OCI-LY3 (cell line): Measurements from ENCODE around the gene RSBN1L.
"Not testable (repeated sequence)": the region's sequence is repeated elsewhere in the genome, so short reads cannot be mapped to it uniquely, and the experiment has no call there.

Experiments used
- H2AFZ ChIP-seq: fragments of 200-600, 300-600 bp; shearing (Covaris generic); 2 replicates; pipeline ENCODE4 v1.6.0; 2014; ENCODE audit warnings: antibody characterized with exemption, low read depth, low read length
- H3K27ac ChIP-seq: fragments of 200-600, 300-600 bp; sonication (generic); 2 replicates; pipeline ENCODE4 v1.5.1; 2014; ENCODE audit warnings: mild to moderate bottlenecking, low read length, moderate library complexity, mixed read lengths
- H3K27me3 ChIP-seq: fragments of 200-600, 300-600 bp; sonication (generic); 2 replicates; pipeline ENCODE4 v1.6.1; 2014; ENCODE audit warnings: low read depth, low read length, mixed read lengths
- H3K36me3 ChIP-seq: fragments of 200-600, 300-600 bp; sonication (generic); replicated peaks from 2 replicates; pipeline ENCODE3; 2014; ENCODE audit warnings: low read depth, low read length, mixed read lengths
- H3K4me1 ChIP-seq: fragments of 300-600, 200-600 bp; sonication (generic); 2 replicates; pipeline ENCODE4 v1.6.1; 2014; ENCODE audit warnings: low read length, mixed read lengths
- H3K4me2 ChIP-seq: fragments of 200-600, 300-600 bp; sonication (generic); 2 replicates; pipeline ENCODE4 v1.6.1; 2014; ENCODE audit warnings: low read length, mixed read lengths
- H3K4me3 ChIP-seq: fragments of 300-600, 200-600 bp; sonication (generic); 2 replicates; pipeline ENCODE4 v1.5.1; 2014; ENCODE audit warnings: antibody characterized with exemption, mild to moderate bottlenecking, low read length, moderate library complexity
- H3K79me2 ChIP-seq: fragments of 300-600, 200-600 bp; shearing (Covaris generic); 2 replicates; pipeline ENCODE4 v1.6.1; 2014; ENCODE audit warnings: mild to moderate bottlenecking, low read length, mixed read lengths
- H3K9ac ChIP-seq: fragments of 300-600, 200-600 bp; shearing (Covaris generic); 2 replicates; pipeline ENCODE4 v1.6.0; 2014; ENCODE audit warnings: mild to moderate bottlenecking, low read length, moderate library complexity
- H3K9me3 ChIP-seq: fragments of 200-600, 300-600 bp; shearing (Covaris generic); 2 replicates; pipeline ENCODE4 v1.6.1; 2014; ENCODE audit warnings: low read length, mixed read lengths; ENCODE audit not compliant: insufficient read depth
- H4K20me1 ChIP-seq: fragments of 200-600, 300-600 bp; sonication (generic); 2 replicates; pipeline ENCODE4 v1.6.1; 2016; ENCODE audit warnings: low read length, mixed read lengths; ENCODE audit not compliant: insufficient read depth
- EZH2phosphoT487 ChIP-seq: fragments of 200-600 bp; shearing (Covaris generic); IDR thresholded peaks from 2 replicates; pipeline ENCODE4 v1.6.1; 2018; ENCODE audit warnings: antibody characterized with exemption, mixed run types, low read depth
- TF ChIP-seq, protein P1 (sequence below): fragments of 200-600, 300-600 bp; sonication (generic); IDR thresholded peaks from 2 replicates; pipeline ENCODE4 v1.5.1; 2014; ENCODE audit warnings: antibody characterized with exemption, low read length, low read depth

The RSBN1L gene

DNA sequence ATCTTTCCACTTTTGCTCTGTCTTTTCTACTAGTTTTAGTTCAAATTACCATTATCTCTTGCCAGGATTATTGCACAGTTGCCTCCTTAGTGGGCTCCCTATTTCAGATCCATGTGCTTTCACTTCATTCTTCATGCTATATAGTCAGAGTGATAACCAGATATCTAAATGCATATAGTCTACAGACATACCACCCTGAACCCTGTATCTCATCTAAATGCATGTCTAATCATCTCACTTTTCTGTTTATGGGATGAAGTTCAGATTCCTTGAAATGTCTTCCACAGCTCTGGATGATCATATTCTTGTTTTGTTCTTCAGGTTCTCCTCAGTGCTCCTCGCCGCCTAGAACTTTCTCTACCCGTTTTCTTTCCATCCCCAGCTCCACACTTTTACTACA lies 13.8 kb downstream of the RSBN1L start:
- Histone ChIP-seq H3K4me3 (no peak overlapping the region), H3K27ac (no peak overlapping the region)

DNA sequence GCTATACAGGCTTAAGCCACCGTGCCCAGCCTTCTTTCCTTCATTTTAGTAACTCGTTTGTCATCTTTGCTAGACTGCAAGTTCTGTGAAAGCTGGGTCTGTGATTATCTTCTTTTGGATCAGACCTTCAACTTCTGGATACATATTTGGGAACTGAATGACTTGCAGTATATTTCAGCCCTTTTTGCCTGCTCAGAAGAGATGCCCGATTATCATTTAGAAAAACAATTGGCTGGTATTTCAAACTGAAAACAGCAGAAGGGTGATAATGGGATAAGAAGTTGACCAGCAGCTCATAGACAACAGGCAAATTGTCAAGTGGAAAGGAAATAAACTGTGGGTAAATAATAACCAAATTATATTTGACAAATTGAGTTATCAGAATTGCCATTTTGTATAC lies 14.6 kb downstream of the RSBN1L start:
- H3K36me3 ChIP-seq, result peaks cover 16% of the 10 kb centered on the region
- H3K79me2 ChIP-seq, result peaks cover 83% of the 10 kb centered on the region
- H3K9me3 ChIP-seq, result no peaks in the 10 kb centered on the region
- peaks cover 8% of the 10 kb centered on the region for H3K4me1 ChIP-seq
- H4K20me1 ChIP-seq, result peaks cover 38% of the 10 kb centered on the region
- no peak overlapping the region for H3K9ac ChIP-seq
- H3K27ac ChIP-seq, result no peak overlapping the region
- H2AFZ ChIP-seq, result no peak overlapping the region
- no peak overlapping the region for H3K4me2 ChIP-seq
- no peak overlapping the region for H3K4me3 ChIP-seq
- TF ChIP-seq, protein P1, sequence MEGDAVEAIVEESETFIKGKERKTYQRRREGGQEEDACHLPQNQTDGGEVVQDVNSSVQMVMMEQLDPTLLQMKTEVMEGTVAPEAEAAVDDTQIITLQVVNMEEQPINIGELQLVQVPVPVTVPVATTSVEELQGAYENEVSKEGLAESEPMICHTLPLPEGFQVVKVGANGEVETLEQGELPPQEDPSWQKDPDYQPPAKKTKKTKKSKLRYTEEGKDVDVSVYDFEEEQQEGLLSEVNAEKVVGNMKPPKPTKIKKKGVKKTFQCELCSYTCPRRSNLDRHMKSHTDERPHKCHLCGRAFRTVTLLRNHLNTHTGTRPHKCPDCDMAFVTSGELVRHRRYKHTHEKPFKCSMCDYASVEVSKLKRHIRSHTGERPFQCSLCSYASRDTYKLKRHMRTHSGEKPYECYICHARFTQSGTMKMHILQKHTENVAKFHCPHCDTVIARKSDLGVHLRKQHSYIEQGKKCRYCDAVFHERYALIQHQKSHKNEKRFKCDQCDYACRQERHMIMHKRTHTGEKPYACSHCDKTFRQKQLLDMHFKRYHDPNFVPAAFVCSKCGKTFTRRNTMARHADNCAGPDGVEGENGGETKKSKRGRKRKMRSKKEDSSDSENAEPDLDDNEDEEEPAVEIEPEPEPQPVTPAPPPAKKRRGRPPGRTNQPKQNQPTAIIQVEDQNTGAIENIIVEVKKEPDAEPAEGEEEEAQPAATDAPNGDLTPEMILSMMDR, result no peak
- no peak for TF ChIP-seq EZH2phosphoT487
- no peaks in the 10 kb centered on the region for H3K27me3 ChIP-seq

More for the DNA sequence above, 13.8 kb downstream of the RSBN1L start:
- Histone ChIP-seq H3K27me3 (no peaks in the 10 kb centered on the region), H3K4me1 (peaks cover 8% of the 10 kb centered on the region), H3K9me3 (no peaks in the 10 kb centered on the region), H4K20me1 (peaks cover 35% of the 10 kb centered on the region), H2AFZ (no peak overlapping the region), H3K9ac (no peak overlapping the region), H3K36me3 (peaks cover 16% of the 10 kb centered on the region), H3K4me2 (no peak overlapping the region), H3K79me2 (peaks cover 84% of the 10 kb centered on the region)
- TF ChIP-seq, protein P1, result no peak
- no peak for TF ChIP-seq EZH2phosphoT487

DNA sequence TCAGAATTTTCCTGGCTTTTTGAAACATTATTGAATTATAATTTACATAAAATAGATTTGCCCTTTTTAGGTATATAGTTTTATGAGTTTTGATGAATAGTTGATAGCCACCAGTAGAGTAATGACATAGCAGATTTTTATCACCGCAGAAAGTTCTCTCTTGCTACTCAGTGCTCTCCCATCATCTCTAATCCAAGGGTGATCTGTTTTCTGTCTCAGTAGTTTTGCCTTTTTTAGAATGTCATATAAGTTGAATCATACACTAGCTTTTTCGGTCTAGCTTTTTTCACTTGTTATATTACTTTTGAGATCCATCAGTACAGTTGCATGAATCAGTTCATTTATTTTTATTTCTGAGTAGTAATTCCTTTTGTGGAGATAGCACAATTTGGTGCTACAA lies 17.9 kb downstream of the RSBN1L start:
- Histone ChIP-seq H2AFZ (no peak overlapping the region), H3K4me1 (no peaks in the 10 kb centered on the region), H3K79me2 (peaks cover 85% of the 10 kb centered on the region), H3K9me3 (no peaks in the 10 kb centered on the region), H3K9ac (no peak overlapping the region), H4K20me1 (peaks cover 38% of the 10 kb centered on the region), H3K4me3 (no peak overlapping the region), H3K4me2 (no peak overlapping the region), H3K27me3 (no peaks in the 10 kb centered on the region), H3K27ac (no peak overlapping the region), H3K36me3 (peaks cover 14% of the 10 kb centered on the region)
- TF ChIP-seq, protein P1, result no peak
- no peak for TF ChIP-seq EZH2phosphoT487

DNA sequence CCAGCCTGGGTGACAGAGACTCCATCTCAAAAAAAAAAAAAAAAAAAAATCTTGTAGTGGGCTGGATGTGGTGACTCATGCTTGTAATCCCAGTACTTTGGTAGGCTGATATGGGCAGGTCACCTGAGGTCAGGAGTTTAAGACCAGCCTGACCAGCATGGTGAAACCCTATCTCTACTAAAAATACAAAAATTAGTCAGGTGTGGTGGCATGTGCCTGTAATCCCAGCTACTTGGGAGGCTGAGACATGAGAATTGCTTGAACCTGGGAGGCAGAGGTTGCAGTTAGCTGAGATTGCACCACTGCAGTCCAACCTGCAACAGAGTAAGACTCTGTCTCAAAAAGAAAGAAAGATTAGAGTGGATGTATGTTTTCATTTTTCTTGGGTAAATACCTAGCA lies 18.7 kb downstream of the RSBN1L start:
- not testable (repeated sequence) for H3K4me3 ChIP-seq, H3K4me1 ChIP-seq, H2AFZ ChIP-seq, H3K9ac ChIP-seq, H3K27ac ChIP-seq, H3K9me3 ChIP-seq, H3K27me3 ChIP-seq, H3K4me2 ChIP-seq
- Histone ChIP-seq H3K36me3 (peaks cover 14% of the 10 kb centered on the region), H4K20me1 (peaks cover 34% of the 10 kb centered on the region), H3K79me2 (peaks cover 85% of the 10 kb centered on the region)

DNA sequence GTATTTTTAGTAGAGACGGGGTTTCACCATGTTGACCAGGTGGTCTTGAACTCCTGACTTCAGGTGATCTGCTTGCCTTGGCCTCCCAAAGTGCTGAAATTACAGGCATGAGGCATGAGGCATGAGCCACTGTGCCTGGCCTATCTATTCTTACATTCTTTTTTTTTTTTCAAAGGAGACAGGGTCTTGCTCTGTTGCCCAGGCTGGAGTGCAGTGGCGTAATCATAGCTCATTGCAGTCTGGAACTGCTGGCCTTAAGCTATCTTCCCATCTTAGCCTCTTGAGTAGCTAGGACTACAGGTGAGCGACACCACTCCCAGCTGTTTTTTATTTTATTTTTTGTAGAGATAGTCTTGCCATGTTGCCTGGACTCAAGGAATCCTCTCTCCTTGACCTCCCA lies 20.5 kb downstream of the RSBN1L start:
- peaks cover 6% of the 10 kb centered on the region for H3K36me3 ChIP-seq
- no peak overlapping the region for H2AFZ ChIP-seq
- H3K79me2 ChIP-seq, result peaks cover 88% of the 10 kb centered on the region
- TF ChIP-seq, protein P1, result no peak
- TF ChIP-seq EZH2phosphoT487, result no peak
- H3K9ac ChIP-seq, result no peak overlapping the region
- peaks cover 31% of the 10 kb centered on the region for H4K20me1 ChIP-seq
- no peaks in the 10 kb centered on the region for H3K9me3 ChIP-seq
- no peak overlapping the region for H3K4me2 ChIP-seq
- no peak overlapping the region for H3K4me3 ChIP-seq
- H3K27ac ChIP-seq, result no peak overlapping the region
- no peaks in the 10 kb centered on the region for H3K4me1 ChIP-seq
- no peaks in the 10 kb centered on the region for H3K27me3 ChIP-seq

DNA sequence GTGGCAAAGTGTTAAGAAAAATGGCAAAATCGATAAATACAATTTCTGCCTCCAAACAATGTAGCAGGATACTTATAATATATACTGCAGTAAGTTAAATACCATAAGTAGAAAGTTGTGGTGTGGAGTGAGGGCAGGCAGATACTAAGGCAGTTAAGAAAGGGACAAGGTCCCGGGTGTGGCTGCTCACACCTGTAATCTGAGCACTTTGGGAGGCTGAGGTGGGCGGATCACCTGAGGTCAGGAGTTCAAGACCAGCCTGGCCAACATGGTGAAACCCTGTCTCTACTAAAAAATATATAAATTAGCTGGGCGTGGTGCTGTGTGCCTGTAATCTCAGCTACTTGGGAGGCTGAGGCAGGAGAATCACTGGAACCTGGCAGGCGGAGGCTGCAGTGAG lies 21.3 kb downstream of the RSBN1L start:
- not testable (repeated sequence) for H3K9ac ChIP-seq, H3K4me2 ChIP-seq, H3K4me3 ChIP-seq, H3K9me3 ChIP-seq, H3K4me1 ChIP-seq, H2AFZ ChIP-seq, H3K27me3 ChIP-seq, H3K36me3 ChIP-seq, H3K27ac ChIP-seq
- Histone ChIP-seq H3K79me2 (peaks cover 89% of the 10 kb centered on the region), H4K20me1 (peaks cover 38% of the 10 kb centered on the region)
